ENCODE results near the gene ATXN7L1.
"Not testable (repeated sequence)": the region's sequence is repeated elsewhere in the genome, so short reads cannot be mapped to it uniquely, and the experiment has no call there.

The ATXN7L1 gene

DNA sequence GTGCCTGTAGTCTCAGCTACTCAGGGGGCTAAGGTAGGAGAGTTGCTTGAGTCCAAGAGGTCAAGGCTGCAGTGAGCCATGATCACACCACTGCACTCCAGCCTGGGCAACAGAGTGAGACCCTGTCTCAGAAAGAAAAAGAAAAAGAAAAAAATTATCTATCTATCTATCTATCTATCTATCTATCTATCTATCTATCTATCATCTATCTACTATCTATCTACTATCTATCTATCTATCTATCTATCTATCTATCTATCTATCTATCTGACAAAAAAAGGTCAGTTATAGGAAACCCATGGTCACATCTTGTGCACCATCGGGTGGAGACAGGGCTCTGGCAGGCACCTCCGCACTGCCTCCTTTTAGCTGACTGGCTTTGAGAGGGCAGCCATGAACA, 85.9 kb downstream of the ATXN7L1 start:
- H3K4me1 ChIP-seq (ENCODE audit: control insufficient read depth, insufficient read depth, low read length): peaks cover 15% of the 10 kb centered on the region
- H3K4me3 ChIP-seq (ENCODE audit: low read length); H3K36me3 ChIP-seq (ENCODE audit: control insufficient read depth, insufficient read depth, low read length); H3K9ac ChIP-seq (ENCODE audit: low read length); H3K27me3 ChIP-seq (ENCODE audit: control insufficient read depth, insufficient read depth, low read length); H3K9me3 ChIP-seq (ENCODE audit: control insufficient read depth, low read length): not testable (repeated sequence)

DNA sequence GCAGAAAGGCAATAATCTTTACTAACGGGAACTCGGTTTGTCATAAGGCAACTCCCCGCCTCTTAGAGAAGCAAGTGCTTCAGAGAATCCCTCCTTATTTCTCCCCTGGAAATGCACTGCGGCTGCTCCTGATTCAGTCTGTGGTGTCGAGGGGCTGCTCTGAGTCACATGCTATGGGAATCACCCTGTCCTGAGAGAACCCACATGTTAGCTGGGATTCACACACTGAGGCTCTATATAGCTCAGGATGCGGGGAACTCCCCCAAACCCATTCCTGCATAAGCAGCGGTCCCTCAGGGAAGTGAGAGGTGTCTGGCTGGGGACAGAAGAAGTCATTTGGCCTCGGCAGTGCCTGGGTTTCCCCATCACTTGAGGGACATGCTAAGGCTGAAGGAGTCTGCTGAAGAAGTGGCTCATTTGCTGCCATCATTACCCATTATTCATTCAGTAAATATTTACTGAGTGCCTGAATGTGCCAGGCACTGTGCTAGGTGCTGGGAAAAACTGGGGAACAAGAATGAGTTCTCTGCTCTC, 87.5 kb downstream of the ATXN7L1 start:
- no peaks in the 10 kb centered on the region for H3K36me3 ChIP-seq (ENCODE audit: control insufficient read depth, insufficient read depth, low read length)
- H3K4me3 ChIP-seq (ENCODE audit: low read length): no peak overlapping the region
- H3K9ac ChIP-seq (ENCODE audit: low read length): no peak overlapping the region
- peaks cover 7% of the 10 kb centered on the region for H3K4me1 ChIP-seq (ENCODE audit: control insufficient read depth, insufficient read depth, low read length)
- no peaks in the 10 kb centered on the region for H3K27me3 ChIP-seq (ENCODE audit: control insufficient read depth, insufficient read depth, low read length)
- H3K9me3 ChIP-seq (ENCODE audit: control insufficient read depth, low read length): no peaks in the 10 kb centered on the region

DNA sequence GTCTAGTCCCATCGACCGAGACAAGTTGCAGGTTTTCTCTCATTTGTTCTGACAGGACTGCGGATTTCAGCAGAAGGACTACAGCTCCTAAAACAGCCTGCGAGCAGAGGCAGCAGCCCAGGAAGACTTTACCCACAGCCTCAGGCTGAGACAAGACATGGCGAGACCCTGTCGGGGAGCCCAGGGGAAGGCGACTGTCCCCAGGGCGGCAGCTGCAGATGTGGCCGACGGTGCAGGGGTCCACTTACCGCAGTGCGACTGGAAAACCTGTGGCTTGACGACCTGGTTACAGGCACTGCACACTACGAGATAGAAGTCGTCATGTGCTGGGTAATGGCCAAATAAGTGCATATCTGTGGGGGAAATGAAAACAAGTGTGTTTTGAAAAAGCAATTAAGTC, 88.0 kb downstream of the ATXN7L1 start:
- Histone ChIP-seq H3K4me1 (ENCODE audit: control insufficient read depth, insufficient read depth, low read length) (peaks cover 7% of the 10 kb centered on the region), H3K36me3 (ENCODE audit: control insufficient read depth, insufficient read depth, low read length) (no peaks in the 10 kb centered on the region), H3K9me3 (ENCODE audit: control insufficient read depth, low read length) (no peaks in the 10 kb centered on the region), H3K27me3 (ENCODE audit: control insufficient read depth, insufficient read depth, low read length) (no peaks in the 10 kb centered on the region), H3K4me3 (ENCODE audit: low read length) (no peak overlapping the region), H3K9ac (ENCODE audit: low read length) (no peak overlapping the region)

- H3K27me3 ChIP-seq (ENCODE audit: control insufficient read depth, insufficient read depth, low read length): no peaks in the 10 kb centered on the region
- peaks cover 7% of the 10 kb centered on the region for H3K4me1 ChIP-seq (ENCODE audit: control insufficient read depth, insufficient read depth, low read length)
- H3K9ac ChIP-seq (ENCODE audit: low read length): no peak overlapping the region
- H3K36me3 ChIP-seq (ENCODE audit: control insufficient read depth, insufficient read depth, low read length): no peaks in the 10 kb centered on the region
- H3K9me3 ChIP-seq (ENCODE audit: control insufficient read depth, low read length): no peaks in the 10 kb centered on the region
- H3K4me3 ChIP-seq (ENCODE audit: low read length): no peak overlapping the region
These were observed 88.6 kb downstream of the ATXN7L1 start for GRCh38 chr7:105787793-105788192.

- H3K36me3 ChIP-seq (ENCODE audit: control insufficient read depth, insufficient read depth, low read length): no peaks in the 10 kb centered on the region
- no peak overlapping the region for H3K4me3 ChIP-seq (ENCODE audit: low read length)
- no peaks in the 10 kb centered on the region for H3K27me3 ChIP-seq (ENCODE audit: control insufficient read depth, insufficient read depth, low read length)
- H3K4me1 ChIP-seq (ENCODE audit: control insufficient read depth, insufficient read depth, low read length): peaks cover 7% of the 10 kb centered on the region
- H3K9ac ChIP-seq (ENCODE audit: low read length): no peak overlapping the region
- H3K9me3 ChIP-seq (ENCODE audit: control insufficient read depth, low read length): no peaks in the 10 kb centered on the region
These were observed 89.6 kb downstream of the ATXN7L1 start for GRCh38 chr7:105786520-105787470.

GRCh38 chr7:105782391-105783042, 93.9 kb downstream of the ATXN7L1 start:
- Histone ChIP-seq H3K4me3 (ENCODE audit: low read length) (no peak overlapping the region), H3K9ac (ENCODE audit: low read length) (no peak overlapping the region), H3K4me1 (ENCODE audit: control insufficient read depth, insufficient read depth, low read length) (no peaks in the 10 kb centered on the region), H3K36me3 (ENCODE audit: control insufficient read depth, insufficient read depth, low read length) (no peaks in the 10 kb centered on the region), H3K27me3 (ENCODE audit: control insufficient read depth, insufficient read depth, low read length) (no peaks in the 10 kb centered on the region), H3K9me3 (ENCODE audit: control insufficient read depth, low read length) (no peaks in the 10 kb centered on the region)

GRCh38 chr7:105779856-105780780, 96.3 kb downstream of the ATXN7L1 start:
- no peak overlapping the region for H3K4me3 ChIP-seq (ENCODE audit: low read length)
- H3K4me1 ChIP-seq (ENCODE audit: control insufficient read depth, insufficient read depth, low read length): no peaks in the 10 kb centered on the region
- no peaks in the 10 kb centered on the region for H3K27me3 ChIP-seq (ENCODE audit: control insufficient read depth, insufficient read depth, low read length)
- H3K9ac ChIP-seq (ENCODE audit: low read length): no peak overlapping the region
- no peaks in the 10 kb centered on the region for H3K36me3 ChIP-seq (ENCODE audit: control insufficient read depth, insufficient read depth, low read length)
- H3K9me3 ChIP-seq (ENCODE audit: control insufficient read depth, low read length): no peaks in the 10 kb centered on the region

DNA sequence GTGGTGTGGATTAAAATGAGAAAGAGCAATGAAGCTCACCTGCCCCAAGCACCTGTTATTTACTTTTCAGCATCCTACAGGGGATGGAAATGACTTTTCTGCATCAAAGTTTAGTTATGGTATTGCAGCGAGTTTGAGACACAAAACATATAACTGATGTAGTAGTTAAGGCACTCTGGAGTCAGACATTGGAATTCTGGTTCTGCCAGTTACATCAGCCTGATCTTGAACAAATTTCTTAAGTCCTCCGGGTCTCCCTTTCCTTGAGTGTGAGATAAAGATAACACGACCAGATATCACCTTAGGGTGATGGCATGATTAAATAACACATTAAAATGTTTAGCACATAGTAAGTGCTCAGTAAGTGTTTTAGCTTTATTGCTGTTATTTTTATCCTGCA, 97.4 kb downstream of the ATXN7L1 start:
- H3K36me3 ChIP-seq (ENCODE audit: control insufficient read depth, insufficient read depth, low read length): no peaks in the 10 kb centered on the region
- no peaks in the 10 kb centered on the region for H3K9me3 ChIP-seq (ENCODE audit: control insufficient read depth, low read length)
- H3K4me3 ChIP-seq (ENCODE audit: low read length): no peak overlapping the region
- no peak overlapping the region for H3K9ac ChIP-seq (ENCODE audit: low read length)
- no peaks in the 10 kb centered on the region for H3K4me1 ChIP-seq (ENCODE audit: control insufficient read depth, insufficient read depth, low read length)
- H3K27me3 ChIP-seq (ENCODE audit: control insufficient read depth, insufficient read depth, low read length): no peaks in the 10 kb centered on the region

GRCh38 chr7:105776986-105777910, 99.2 kb downstream of the ATXN7L1 start:
- no peaks in the 10 kb centered on the region for H3K27me3 ChIP-seq (ENCODE audit: control insufficient read depth, insufficient read depth, low read length)
- H3K36me3 ChIP-seq (ENCODE audit: control insufficient read depth, insufficient read depth, low read length): no peaks in the 10 kb centered on the region
- H3K9ac ChIP-seq (ENCODE audit: low read length): no peak overlapping the region
- H3K4me1 ChIP-seq (ENCODE audit: control insufficient read depth, insufficient read depth, low read length): no peaks in the 10 kb centered on the region
- no peak overlapping the region for H3K4me3 ChIP-seq (ENCODE audit: low read length)
- H3K9me3 ChIP-seq (ENCODE audit: control insufficient read depth, low read length): no peaks in the 10 kb centered on the region

DNA sequence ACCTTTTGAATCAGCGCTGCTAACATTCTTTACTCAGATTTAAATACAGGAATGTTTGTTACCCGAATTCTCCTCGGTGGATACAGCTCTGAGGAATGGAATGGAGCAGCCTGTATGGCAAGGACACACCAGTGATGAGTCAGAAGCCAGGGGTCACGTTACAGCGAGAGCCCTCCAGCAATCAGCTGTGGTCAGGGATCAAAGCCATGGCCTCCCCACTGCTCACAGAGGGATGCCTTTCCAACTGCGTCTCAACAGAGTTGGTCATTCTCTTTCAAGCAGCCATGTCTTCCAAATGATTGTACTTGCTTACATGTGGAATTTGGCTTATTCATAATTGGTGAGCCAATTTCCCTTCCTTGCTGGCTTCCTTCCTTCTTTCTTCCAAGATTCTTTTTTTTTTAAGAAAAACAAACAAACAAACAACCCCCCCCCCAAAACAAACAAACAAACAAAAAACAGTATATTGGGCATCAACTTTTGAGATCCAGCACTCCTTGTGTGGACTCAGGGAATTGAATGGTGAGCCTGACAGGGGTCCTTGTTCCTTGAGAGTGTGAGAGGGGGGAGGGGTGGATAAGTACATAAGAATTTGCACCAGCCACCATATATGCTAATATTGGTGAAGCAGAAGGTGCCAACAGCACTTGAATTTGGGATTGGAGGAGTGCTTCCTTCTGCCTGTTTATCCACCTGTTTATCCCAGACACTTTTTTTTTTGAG, 100.2 kb downstream of the ATXN7L1 start:
- Histone ChIP-seq H3K4me1 (ENCODE audit: control insufficient read depth, insufficient read depth, low read length) (no peaks in the 10 kb centered on the region), H3K9ac (ENCODE audit: low read length) (no peak overlapping the region), H3K4me3 (ENCODE audit: low read length) (no peak overlapping the region), H3K36me3 (ENCODE audit: control insufficient read depth, insufficient read depth, low read length) (no peaks in the 10 kb centered on the region), H3K27me3 (ENCODE audit: control insufficient read depth, insufficient read depth, low read length) (no peaks in the 10 kb centered on the region), H3K9me3 (ENCODE audit: control insufficient read depth, low read length) (no peaks in the 10 kb centered on the region)
